Activated T-cell treated with anti-CD3 and anti-CD28 coated beads for 1 hour (primary cell): Measurements from ENCODE around the gene OR8J3.
"Not testable (repeated sequence)": the region's sequence is repeated elsewhere in the genome, so short reads cannot be mapped to it uniquely, and the experiment has no call there.

Experiments
- DNase-seq: peaks from one replicate; pipeline ENCODE4 v3.0.0-alpha.2; 2020; ENCODE audit warnings: low read depth

The OR8J3 gene, protein sequence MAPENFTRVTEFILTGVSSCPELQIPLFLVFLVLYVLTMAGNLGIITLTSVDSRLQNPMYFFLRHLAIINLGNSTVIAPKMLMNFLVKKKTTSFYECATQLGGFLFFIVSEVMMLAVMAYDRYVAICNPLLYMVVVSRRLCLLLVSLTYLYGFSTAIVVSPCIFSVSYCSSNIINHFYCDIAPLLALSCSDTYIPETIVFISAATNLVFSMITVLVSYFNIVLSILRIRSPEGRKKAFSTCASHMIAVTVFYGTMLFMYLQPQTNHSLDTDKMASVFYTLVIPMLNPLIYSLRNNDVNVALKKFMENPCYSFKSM

DNA sequence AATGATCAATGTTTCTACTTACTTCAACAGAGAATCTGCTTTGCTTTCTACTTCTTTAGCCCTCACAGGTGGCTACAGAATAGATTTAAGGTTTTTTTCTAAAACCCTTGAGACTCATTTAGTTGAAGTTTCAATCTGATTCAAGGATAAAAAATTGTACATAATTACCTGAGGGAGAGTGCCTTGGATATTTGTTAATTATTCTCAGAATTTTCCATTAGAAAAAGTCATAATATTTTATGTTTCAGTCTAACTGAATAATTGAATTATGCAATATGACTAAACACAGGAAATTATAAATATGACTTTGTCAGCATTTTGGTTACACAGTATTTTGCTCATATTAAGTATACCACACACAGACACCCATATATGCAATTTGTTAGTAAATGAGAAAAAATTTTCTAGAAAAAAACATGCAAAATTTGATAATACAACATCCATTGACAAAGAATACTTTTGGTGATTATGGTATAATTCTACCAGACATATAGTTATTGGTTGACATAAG is at the start of gene OR8J3:
Gene OR8J3, minus strand, starts transcription at position 51 of the 511 bp plus-strand sequence. CDS start 2,483 bp downstream, outside the sequence.
- DNase-seq = no peak

DNA sequence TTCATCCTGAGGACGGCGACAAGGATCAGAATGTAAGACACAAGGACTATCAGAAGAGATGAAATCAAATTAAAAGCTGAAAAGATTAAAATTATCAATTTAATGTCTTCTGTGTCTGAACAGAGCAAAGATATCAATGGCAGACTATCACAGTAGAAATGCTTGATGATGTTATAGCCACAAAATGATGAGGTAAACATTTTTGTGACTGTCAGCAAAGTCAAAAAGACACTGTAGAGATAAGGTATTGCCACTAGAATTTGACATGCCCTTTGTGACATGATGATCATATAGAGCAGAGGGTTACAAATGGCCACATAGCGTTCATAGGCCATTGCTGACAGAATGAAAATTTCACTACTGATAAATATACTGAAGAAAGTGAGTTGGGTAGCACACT is 48.6 kb upstream of the OR8J3 start:
- DNase-seq = no peak

DNA sequence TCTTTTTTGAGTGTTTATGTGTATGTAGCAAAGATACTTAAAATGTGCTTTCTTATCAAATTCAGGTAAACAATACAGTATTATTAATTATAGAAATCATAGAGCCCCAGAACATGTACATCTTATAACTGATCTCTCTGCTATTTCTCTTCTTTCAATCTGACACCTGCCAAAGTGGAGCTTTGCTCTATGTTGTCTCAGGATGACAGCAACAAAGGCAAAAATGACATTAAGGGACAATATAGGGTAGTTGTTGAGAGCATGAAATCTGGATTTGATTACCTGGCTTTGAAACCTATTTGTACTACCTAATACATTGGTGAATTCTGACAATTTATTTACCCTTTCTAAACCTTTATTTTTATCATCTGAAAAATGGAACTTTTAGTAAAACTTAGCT is 43.5 kb upstream of the OR8J3 start:
- no peak for DNase-seq

DNA sequence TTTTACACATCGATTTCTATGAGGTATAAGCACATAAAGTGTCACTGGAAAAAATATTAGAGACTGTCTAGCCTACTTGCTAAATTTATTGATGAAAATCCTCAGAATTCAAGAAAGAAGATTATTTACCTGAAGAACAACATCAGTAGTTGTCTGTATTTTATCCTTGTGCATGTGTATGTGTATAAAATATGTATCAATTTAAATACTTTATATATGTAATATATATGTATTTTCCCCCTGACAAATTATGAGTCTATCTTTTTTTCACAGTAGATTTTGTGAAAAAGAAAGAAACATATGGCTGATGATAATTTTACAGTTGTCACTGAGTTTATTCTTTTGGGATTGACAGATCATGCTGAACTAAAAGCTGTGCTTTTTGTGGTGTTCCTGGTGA is 36.3 kb upstream of the OR8J3 start, which contains the start of gene OR5J2:
Gene OR5J2, plus strand, starts transcription at position 301 of the 400 bp plus-strand sequence. Its CDS starts 0 bp downstream, at position 301.
- no peak for DNase-seq

DNA sequence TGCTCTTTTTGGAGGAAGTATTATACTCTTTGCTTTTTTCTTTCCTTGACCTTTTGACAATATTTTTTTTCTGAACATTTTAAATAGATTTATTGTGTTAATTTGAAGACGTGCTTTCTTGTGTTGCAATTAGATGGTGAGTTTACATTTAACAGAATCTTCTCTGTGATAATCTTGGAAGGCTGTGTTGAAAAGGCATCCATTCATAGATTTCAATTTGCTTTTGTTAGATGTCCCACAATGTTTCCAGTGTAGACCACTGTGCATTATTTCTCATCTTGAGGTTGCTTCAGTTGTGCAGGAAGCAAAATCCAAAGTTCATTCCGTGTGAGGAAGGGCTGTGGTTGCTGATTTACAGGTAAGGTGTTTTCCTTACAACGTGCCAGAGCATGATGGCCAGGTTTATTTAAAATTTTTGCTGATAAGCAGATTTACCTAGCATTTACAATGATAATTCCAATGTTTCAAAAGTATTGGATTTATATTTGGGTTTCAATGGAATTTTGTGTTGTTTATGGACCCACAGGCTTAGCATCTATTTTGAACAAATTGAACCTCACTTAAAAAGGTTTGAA is 32.3 kb upstream of the OR8J3 start:
- no peak for DNase-seq

DNA sequence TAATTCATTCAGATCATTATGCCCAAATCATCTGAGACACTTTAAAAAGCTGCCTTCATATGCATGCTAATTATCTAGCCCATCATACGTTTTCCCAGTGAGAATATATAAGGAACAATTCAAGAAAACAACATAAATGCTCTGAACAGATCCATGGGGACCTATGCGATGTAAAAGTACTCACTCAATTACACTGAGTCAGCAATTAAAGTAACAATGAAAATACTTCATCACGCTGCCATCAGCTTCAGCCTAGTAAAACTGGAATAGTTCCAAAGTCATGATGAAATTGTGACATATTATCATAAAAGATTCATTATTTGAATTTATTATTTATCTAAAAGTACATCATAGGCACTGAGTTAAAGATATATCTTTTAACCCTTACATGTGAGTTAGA is 23.8 kb upstream of the OR8J3 start:
- DNase-seq = no peak

DNA sequence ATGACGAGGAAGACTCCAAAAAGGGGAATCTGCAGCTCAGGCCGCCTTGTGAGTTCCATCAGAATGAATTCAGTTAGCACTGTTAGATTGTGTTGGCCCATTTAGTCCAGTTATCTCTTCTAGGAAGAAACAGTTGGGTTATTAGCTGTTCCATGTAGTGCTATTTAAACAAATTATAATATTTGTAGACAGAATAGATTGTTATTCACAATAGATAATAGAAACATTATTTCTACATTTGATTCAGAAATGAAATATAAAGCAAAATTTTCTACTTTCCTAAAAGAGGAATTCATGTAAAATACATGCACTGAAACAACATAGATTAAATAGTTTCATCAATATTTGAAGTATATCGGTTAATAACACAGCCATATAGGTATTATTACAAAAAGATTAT is 20.2 kb upstream of the OR8J3 start, which contains the start of gene OR8K5:
Gene OR8K5, minus strand, starts transcription at position 101 of the 400 bp plus-strand sequence. Its CDS starts 0 bp downstream, at position 101.
- no peak for DNase-seq

DNA sequence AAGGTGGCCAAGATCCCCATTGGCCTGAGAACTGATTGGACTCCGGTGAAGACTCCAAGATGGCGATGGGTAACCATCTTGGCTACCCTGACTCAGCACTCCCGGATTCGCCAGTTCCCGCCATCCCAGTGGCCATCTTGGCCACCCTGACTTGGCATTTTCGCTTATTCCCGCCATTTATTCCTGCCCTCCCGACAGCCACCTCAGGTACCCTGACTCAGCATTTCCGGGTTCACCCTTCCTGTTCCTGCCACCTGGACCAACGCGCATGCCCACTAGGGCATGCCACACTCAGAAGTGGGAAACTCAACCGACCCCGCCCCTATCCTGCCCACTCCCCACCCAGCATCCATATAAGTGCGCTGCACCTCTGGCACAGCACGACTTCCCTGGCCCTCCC is 12.3 kb upstream of the OR8J3 start:
- no peak for DNase-seq

DNA sequence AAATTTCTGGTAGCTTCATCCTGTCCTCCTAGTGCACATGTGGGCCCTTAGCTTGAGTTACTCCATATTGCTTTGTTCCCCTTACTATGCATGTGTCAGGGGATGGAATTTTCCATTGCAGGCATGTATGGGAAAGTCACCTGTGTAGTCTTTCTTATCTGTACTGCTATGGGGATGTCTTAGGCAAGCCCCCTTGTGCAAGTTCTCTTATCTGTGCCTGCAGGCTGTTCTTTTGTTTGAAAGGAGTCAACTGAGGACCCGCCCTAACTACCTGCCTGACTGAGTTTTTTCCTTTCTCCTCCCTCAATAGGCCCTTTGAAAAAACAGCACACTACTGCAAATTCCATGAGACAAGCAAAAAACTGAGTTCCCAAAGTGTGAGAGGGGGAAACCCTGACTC is 11.4 kb upstream of the OR8J3 start:
- DNase-seq = no peak

DNA sequence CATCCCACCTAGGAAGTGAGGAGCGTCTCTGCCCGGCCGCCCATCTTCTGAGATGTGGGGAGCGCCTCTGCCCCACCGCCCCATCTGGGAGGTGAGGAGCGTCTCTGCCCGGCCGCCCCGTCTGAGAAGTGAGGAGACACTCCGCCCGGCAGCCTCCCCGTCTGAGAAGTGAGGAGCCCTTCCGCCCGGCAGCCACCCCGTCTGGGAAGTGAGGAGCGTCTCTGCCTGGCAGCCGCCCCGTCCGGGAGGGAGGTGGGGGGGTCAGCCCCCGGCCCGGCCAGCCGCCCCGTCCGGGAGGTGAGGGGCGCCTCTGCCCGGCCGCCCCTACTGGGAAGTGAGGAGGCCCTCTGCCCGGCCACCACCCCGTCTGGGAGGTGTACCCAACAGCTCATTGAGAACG is 3.7 kb upstream of the OR8J3 start:
- not testable (repeated sequence) for DNase-seq

DNA sequence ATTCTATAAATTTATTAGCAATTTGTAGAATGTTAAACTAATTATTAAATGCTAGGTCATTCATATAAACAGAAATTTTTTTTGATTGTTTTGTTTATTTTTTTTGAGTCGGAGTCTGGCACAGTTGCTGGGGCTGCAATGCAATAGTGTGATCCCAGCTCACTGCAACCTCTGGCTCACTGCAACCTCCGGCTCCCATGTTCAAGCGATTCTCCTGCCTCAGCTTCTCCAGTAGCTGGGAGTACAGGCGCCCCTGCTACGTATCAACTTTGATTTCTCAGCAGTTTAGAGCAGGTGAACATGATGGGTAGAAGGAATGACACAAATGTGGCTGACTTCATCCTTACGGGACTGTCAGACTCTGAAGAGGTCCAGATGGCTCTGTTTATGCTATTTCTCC is 17.9 kb downstream of the OR8J3 start, which contains the start of gene OR8H3:
Gene OR8H3, plus strand, starts transcription at position 301 of the 400 bp plus-strand sequence. Its CDS starts 0 bp downstream, at position 301.
- no peak for DNase-seq

DNA sequence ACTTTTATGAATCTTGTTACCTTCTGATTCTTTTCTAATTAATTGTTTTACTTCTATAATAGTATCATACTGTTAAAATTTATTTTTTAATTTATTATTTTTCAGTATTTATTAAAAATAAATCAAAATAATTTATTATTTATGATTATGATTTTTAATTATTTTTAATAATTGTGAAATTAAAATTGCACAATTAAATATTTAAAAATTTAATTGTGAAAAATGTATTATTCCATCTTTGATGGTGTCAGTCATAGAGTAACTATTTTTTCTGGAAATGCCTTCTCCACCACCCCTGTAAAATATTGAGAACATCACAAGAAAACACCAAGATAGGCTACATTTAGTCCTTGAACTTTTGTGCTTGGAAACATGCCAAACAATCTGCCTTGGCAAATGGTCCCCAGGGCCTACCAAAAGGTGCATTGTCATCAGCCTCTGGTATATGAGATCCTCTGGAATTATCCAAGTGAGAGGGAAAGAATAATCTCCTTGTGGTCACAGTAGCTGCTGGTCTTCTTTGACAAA is 36.7 kb downstream of the OR8J3 start, which contains the start of gene OR8H2:
Gene OR8H2, plus strand, starts transcription at position 478 of the 528 bp plus-strand sequence. CDS start 1,356 bp downstream, outside the sequence.
- no peak for DNase-seq

DNA sequence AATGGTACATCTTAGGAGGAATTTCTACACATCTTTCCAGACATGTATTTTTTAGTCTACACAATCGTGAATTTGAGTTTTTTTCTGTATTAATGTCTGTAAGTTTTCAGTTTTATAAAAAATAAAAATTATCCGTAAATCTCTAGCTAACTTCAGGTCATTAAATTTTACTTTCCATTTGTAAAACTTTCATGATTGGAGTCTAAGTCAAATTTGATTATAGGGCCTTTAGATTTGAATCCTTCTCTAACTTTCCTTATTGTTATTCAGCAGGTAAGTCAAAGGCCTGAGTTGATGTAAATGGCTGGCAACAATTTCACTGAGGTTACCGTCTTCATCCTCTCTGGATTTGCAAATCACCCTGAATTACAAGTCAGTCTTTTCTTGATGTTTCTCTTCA is 47.0 kb downstream of the OR8J3 start, which contains the start of gene OR8I2:
Gene OR8I2, plus strand, starts transcription at position 301 of the 400 bp plus-strand sequence. Its CDS starts 0 bp downstream, at position 301.
- no peak for DNase-seq

DNA sequence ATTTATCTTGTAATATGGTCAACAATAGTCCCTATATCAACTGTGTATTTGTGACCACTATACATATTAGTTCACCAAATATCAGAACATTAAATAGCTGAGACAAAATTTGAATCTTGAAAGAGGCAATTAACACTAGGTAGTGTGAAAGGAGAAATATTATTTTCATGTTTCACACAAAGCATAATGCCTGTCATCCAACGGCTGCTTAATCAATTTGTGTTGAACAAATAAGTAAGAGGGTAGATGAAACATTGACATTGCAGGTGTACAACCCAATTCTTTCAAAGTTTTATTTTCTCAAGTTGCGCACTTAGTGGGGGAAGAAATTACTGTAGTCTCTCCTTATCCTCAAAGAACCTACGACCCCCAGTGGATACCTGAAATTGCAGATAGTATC is 50.3 kb downstream of the OR8J3 start:
- DNase-seq = no peak
